PC-9 (cell line): ENCODE measurements around the gene HMHB1. TPM values are rescaled to one million over a fixed set of nuclear protein-coding genes. Genes with fewer than 3 reads are reported as not detected.

ENCODE experiments used
- BruUV-seq: library from RNA; stranded (reverse); fragments of 400-500 nt; replicated peaks from 2 replicates; lab custom pipeline; 2021; lab: Mats Ljungman, UMichigan
- CTCF ChIA-PET: fragments of 300-600 bp; sonication (Branson Sonifier 250); formaldehyde crosslinking; loops from one replicate; lab custom pipeline; 2022; ENCODE audit warnings: antibody characterized with exemption; lab: Charles Lee
- POLR2A ChIA-PET: fragments of 300-600 bp; sonication (Branson Sonifier 250); formaldehyde crosslinking; loops from one replicate; lab custom pipeline; 2022; ENCODE audit warnings: antibody characterized with exemption; ENCODE audit not compliant: unreplicated experiment; lab: Charles Lee
- DNase-seq, 2 experiments: peaks; one replicate each; pipeline versions ENCODE4 v3.0.0 to v3.0.0-alpha.2; 2015 to 2022; ENCODE audit warnings: mixed read lengths in 1 of 2
- H2AFZ ChIP-seq: fragments of 200-600 bp; sonication (generic); 2 replicates; pipeline ENCODE4 v1.8.1; 2017; ENCODE audit warnings: antibody characterized with exemption
- H3F3A ChIP-seq: fragments of 200-600 bp; sonication (generic); 2 replicates; pipeline ENCODE4 v1.8.1; 2017; ENCODE audit warnings: antibody characterized with exemption, mild to moderate bottlenecking, low read depth; ENCODE audit not compliant: insufficient read depth
- H3K27ac ChIP-seq: fragments of 200-600 bp; sonication (generic); 2 replicates; pipeline ENCODE4 v1.6.1; 2016; ENCODE audit warnings: mixed run types
- H3K27me3 ChIP-seq: fragments of 200-600 bp; sonication (generic); 2 replicates; pipeline ENCODE4 v1.6.1; 2016; ENCODE audit warnings: low read depth, mixed run types; ENCODE audit not compliant: insufficient read depth
- H3K36me3 ChIP-seq: fragments of 200-600 bp; sonication (generic); 2 replicates; pipeline ENCODE4 v1.6.1; 2016; ENCODE audit warnings: low read depth, mixed run types
- H3K4me1 ChIP-seq: fragments of 200-600 bp; sonication (generic); replicated peaks from 2 replicates; pipeline ENCODE4 v1.6.1; 2016; ENCODE audit warnings: mixed run types; ENCODE audit not compliant: insufficient read depth
- H3K4me2 ChIP-seq: fragments of 200-600 bp; sonication (generic); 2 replicates; pipeline ENCODE4 v1.6.1; 2017; ENCODE audit warnings: mixed run types
- H3K4me3 ChIP-seq: fragments of 200-600 bp; sonication (generic); 2 replicates; pipeline ENCODE4 v1.6.1; 2016; ENCODE audit warnings: mixed run types
- H3K79me2 ChIP-seq: fragments of 200-600 bp; sonication (generic); 2 replicates; pipeline ENCODE4 v1.6.1; 2017; ENCODE audit warnings: low read depth, mixed run types
- H3K9me2 ChIP-seq: fragments of 200-600 bp; sonication (generic); 2 replicates; pipeline ENCODE4 v1.8.1; 2017; ENCODE audit warnings: mild to moderate bottlenecking; ENCODE audit not compliant: insufficient read depth
- H3K9me3 ChIP-seq: fragments of 200-600 bp; sonication (generic); 2 replicates; pipeline ENCODE4 v1.8.1; 2016; ENCODE audit warnings: low read depth; ENCODE audit not compliant: insufficient read depth
- H4K20me1 ChIP-seq: fragments of 200-600 bp; sonication (generic); 2 replicates; pipeline ENCODE4 v1.8.1; 2017; ENCODE audit not compliant: insufficient read depth
- CTCF ChIP-seq: fragments of 200-600 bp; sonication (generic); conservative IDR thresholded peaks from 2 replicates; pipeline ENCODE4 v1.6.1; 2017; ENCODE audit warnings: mixed run types, antibody characterized with exemption, mild to moderate bottlenecking, moderate library complexity
- EZH2 ChIP-seq: fragments of 200-600 bp; sonication (generic); IDR thresholded peaks from 2 replicates; pipeline ENCODE4 v1.8.0; 2017; ENCODE audit warnings: antibody characterized with exemption, low read depth
- intact Hi-C: fragments of 100-400 bp; cut with micrococcal nuclease; formaldehyde crosslinking; loops from one replicate; pipeline ENCODE4 v1.10.0; 2022; ENCODE audit not compliant: unreplicated experiment
- total RNA-seq: library from RNA; stranded (reverse); gene quantifications from 2 replicates; pipeline ENCODE4 v1.2.3, GENCODE V29; 2021

The HMHB1 gene
- total RNA-seq, 1 experiment from 2014 or later: not detected

DNA sequence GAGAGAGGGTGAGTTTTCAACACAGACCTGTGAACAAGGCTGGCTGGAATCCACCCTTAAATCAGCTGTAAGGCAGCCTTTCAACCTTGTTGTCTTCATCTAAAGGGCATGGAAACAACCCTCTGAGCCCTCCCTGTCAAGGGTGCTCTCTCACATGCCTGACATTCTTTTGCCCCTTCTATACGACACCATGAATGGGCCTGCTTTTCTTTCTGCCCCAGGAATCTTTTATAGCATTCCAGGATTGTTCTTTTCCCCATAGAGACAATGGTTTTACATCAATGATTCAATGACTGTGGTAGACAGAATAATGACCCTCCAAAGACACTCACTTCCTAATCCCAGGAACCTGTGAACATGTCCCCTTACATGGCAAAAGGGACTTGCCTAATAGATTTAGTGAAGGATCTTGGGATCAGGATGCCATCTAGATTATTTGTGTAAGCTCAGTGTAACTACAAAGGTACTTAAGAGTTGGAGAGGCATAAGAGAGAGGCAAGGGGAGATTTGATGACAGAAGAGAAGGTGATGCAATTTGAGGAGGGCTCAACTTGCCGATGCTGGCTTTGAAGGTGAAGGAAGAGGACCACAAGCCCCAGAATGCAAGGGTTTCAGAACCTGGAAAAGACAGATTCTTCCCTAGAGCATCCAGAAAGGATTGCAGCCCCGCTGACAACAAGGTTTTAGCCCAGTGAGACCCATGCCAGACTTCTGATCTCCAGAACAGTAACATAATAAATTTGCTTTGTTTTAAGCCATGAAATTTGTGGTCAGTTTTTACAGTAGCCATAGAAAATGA lies 29.2 kb upstream of the HMHB1 start:
- no TSS peak for BruUV-seq
- H3K27me3 ChIP-seq: no peaks in the 10 kb centered on the region
- H3K4me3 ChIP-seq: no peak overlapping the region
- intact Hi-C loops: no loop called here
- H3K36me3 ChIP-seq: no peaks in the 10 kb centered on the region
- no peaks in the 10 kb centered on the region for H3K79me2 ChIP-seq
- no peaks in the 10 kb centered on the region for H3K9me2 ChIP-seq
- no peak for DNase-seq
- no peaks in the 10 kb centered on the region for H3F3A ChIP-seq
- H3K4me2 ChIP-seq: no peak overlapping the region
- CTCF ChIA-PET: no interaction called here
- H3K4me1 ChIP-seq: no peaks in the 10 kb centered on the region
- H2AFZ ChIP-seq: no peak overlapping the region
- H4K20me1 ChIP-seq: no peaks in the 10 kb centered on the region
- TF ChIP-seq CTCF: no peak
- no peak overlapping the region for H3K27ac ChIP-seq
- H3K9me3 ChIP-seq: 0 out of 2 replicates have a peak, but pooled peaks cover 3% of the 10 kb centered on the region
- POLR2A ChIA-PET: no interaction called here

DNA sequence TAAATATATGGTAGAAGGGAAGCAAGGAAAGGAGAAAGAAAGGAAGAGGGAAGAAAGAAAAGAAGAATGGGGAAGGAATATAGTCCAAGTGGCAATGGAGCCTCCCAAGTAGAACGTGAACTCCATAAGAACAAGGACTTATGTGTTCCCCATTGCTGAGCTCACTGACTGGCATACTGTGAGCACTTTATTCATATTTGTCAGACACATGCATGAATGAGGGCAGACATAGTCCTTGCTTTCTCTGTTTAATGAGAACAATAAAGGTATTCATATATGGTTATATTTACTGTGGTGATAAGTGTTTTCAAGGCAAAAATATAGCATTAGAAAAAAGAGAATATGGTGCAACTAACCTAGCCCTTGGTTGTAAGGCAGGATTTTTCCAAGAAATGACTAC lies 23.6 kb upstream of the HMHB1 start:
- H3F3A ChIP-seq: no peaks in the 10 kb centered on the region
- H3K79me2 ChIP-seq: no peaks in the 10 kb centered on the region
- BruUV-seq: no TSS peak
- DNase-seq: no peak
- CTCF ChIA-PET: no interaction called here
- H4K20me1 ChIP-seq: no peaks in the 10 kb centered on the region
- no peak overlapping the region for H3K4me3 ChIP-seq
- no peak for TF ChIP-seq CTCF
- TF ChIP-seq EZH2: no peak
- H3K4me2 ChIP-seq: no peak overlapping the region
- 0 out of 2 replicates have a peak, but pooled peaks cover 3% of the 10 kb centered on the region for H3K9me3 ChIP-seq
- no peaks in the 10 kb centered on the region for H3K9me2 ChIP-seq
- POLR2A ChIA-PET: no interaction called here
- H3K36me3 ChIP-seq: no peaks in the 10 kb centered on the region
- no peak overlapping the region for H3K27ac ChIP-seq
- intact Hi-C loops: no loop called here
- H3K27me3 ChIP-seq: no peaks in the 10 kb centered on the region
- no peaks in the 10 kb centered on the region for H3K4me1 ChIP-seq
- no peak overlapping the region for H2AFZ ChIP-seq

- no peak for TF ChIP-seq CTCF
- TF ChIP-seq EZH2: no peak
- Histone ChIP-seq H3K4me1 (no peaks in the 10 kb centered on the region), H3K36me3 (no peaks in the 10 kb centered on the region), H3K9me3 (0 out of 2 replicates have a peak, but pooled peaks cover 3% of the 10 kb centered on the region), H3K27ac (no peak overlapping the region), H3K4me3 (no peak overlapping the region), H3K79me2 (no peaks in the 10 kb centered on the region), H3K9me2 (no peaks in the 10 kb centered on the region), H3K4me2 (no peak overlapping the region), H4K20me1 (no peaks in the 10 kb centered on the region), H3K27me3 (no peaks in the 10 kb centered on the region), H3F3A (no peaks in the 10 kb centered on the region), H2AFZ (no peak overlapping the region)
- POLR2A ChIA-PET: no interaction called here
- intact Hi-C loops: no loop called here
- BruUV-seq: no TSS peak
- DNase-seq: no peak
- CTCF ChIA-PET: no interaction called here
Observed at GRCh38 chr5:143790457-143791112, 21.4 kb upstream of the HMHB1 start.
